Ectodermal cell (in vitro differentiated cells): ENCODE data around the gene TIGAR.

Experiments used
- H3K27ac ChIP-seq: 2 replicates; pipeline ENCODE4 v1.7.0; 2013; ENCODE audit warnings: mild to moderate bottlenecking, low read depth, low read length; ENCODE audit not compliant: insufficient read depth, poor library complexity, severe bottlenecking
- H3K27me3 ChIP-seq: 2 replicates; pipeline ENCODE4 v1.7.0; 2013; ENCODE audit warnings: mild to moderate bottlenecking, low read length; ENCODE audit not compliant: insufficient read depth, control insufficient read depth, poor library complexity, severe bottlenecking
- H3K36me3 ChIP-seq: one replicate; pipeline ENCODE4 v1.7.0; 2013; ENCODE audit warnings: low read length; ENCODE audit not compliant: control insufficient read depth, insufficient read depth
- H3K4me1 ChIP-seq: one replicate; pipeline ENCODE4 v1.7.0; 2013; ENCODE audit warnings: low read length; ENCODE audit not compliant: control insufficient read depth, insufficient read depth
- H3K4me3 ChIP-seq: 2 replicates; pipeline ENCODE4 v1.7.0; 2013; ENCODE audit warnings: low read depth, low read length, control low read depth; ENCODE audit not compliant: insufficient read depth
- H3K9me3 ChIP-seq: 2 replicates; pipeline ENCODE4 v1.7.0; 2013; ENCODE audit warnings: mild to moderate bottlenecking, low read length, moderate library complexity; ENCODE audit not compliant: control insufficient read depth
- WGBS, 2 experiments: methylation state at CpG; one replicate each; pipeline ENCODE4 v1.1.7; 2013; ENCODE audit warnings: missing lambda C conversion rate in 2 of 2; 5-methylcytosine and 5-hydroxymethylcytosine counted together

The TIGAR gene

DNA sequence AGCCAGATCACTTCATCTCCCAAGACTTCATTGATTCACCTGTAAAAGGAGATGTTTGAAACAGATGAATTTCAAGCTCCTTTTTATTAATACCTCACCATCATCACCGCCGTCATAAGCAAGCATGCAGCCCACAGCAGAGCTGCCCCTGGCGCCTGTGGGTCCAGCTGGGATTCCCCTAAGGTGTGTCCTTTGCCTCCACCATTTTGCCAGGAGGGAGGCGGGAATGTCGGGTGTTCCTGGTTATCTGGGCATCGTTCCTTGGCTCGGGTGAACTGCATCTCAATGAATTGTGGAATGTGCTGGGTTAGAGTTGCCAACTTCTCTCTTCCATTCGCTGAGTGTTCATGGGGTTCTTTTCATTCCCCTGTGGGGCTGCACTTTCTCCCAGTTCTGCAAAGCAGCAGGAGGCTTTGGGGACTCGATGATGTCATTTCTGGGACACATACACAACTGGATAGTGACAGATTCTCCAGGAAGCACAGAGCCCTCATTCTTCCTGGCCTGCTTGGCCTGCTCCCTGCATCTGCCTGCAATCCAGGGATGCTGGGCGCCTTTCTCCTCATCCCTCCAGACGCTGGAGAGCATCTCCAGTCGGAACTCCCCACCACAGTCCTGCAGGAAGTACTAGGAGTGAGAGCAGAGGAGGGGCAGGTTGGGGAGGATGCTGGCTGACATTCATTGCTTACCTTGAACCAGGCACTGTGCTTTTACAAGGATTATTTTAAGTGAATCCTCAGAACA is 37.3 kb upstream of the TIGAR start:
- Histone ChIP-seq H3K27me3 (no peaks in the 10 kb centered on the region), H3K4me3 (no peak overlapping the region), H3K27ac (no peak overlapping the region), H3K4me1 (peaks cover 32% of the 10 kb centered on the region), H3K9me3 (no peaks in the 10 kb centered on the region), H3K36me3 (peaks cover 68% of the 10 kb centered on the region)
- 93 to 95% methylated on average over 12 of the region's 12 CpGs for WGBS, 2 experiments

DNA sequence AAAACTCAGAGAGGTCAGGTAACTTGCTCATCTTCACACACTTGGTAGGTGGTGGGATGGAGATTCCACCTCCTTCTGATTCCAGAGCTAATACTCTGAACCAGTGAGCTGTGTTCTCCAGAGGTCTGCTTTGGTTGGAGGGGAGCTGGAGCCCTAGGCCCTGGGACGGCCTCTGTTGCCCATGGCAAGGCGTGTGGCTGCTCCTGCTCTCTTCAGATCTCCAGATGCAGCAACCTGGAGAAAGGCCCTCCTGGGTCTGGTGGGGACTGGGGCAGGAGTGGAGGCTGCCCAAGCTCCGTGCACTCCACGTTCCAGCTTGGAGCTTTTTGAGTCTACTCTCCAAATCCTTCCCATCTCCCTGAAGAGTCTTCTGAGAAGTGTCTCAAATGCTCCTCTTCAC is 36.7 kb upstream of the TIGAR start:
- Histone ChIP-seq H3K36me3 (peaks cover 65% of the 10 kb centered on the region), H3K9me3 (no peaks in the 10 kb centered on the region), H3K4me3 (no peak overlapping the region), H3K27me3 (no peaks in the 10 kb centered on the region), H3K4me1 (peaks cover 25% of the 10 kb centered on the region), H3K27ac (no peak overlapping the region)
- 95 to 97% methylated on average over 4 of the region's 4 CpGs for WGBS, 2 experiments

DNA sequence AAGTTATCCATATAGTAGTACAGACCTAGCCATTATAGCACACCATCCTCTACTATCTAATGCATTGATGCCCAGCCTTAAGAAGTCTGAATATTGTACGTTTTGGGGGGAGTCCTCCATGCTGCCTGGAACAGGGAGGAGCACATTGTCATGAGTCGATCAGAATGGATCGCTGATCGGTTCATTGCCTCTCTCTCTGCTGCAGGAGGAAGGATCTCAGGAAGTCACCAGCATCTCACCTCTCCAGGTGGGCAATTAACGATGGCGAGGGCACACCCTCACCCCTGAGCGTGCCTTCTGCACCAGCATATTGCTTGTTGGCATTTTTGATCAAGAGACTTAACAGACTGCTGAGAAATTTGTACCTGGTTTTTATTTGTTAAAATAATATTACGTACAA is 35.9 kb upstream of the TIGAR start:
- Histone ChIP-seq H3K36me3 (peaks cover 65% of the 10 kb centered on the region), H3K27me3 (no peaks in the 10 kb centered on the region), H3K27ac (no peak overlapping the region), H3K9me3 (no peaks in the 10 kb centered on the region), H3K4me3 (no peak overlapping the region), H3K4me1 (peaks cover 24% of the 10 kb centered on the region)
- 93 to 95% methylated on average over 7 to 8 of the region's 8 CpGs for WGBS, 2 experiments

DNA sequence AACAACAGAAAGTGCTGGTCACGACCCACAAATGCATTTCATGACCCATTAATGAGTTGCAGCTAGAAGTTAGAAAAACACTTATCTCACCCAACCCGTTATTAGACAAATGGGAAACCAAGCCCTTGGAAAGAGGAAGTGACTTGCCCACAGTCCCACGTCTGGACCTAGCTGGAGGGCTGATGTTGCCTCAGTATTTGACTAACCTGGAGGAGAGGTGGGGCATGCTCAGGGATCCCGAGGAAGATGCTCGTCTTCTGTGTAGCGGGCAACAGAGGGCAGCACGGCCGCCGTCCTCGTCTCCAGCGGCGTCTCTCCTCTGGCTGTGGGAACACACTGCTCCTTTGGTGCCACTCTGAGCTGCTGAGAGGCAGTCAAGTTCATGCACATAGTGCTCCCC is 34.8 kb upstream of the TIGAR start:
- Histone ChIP-seq H3K4me1 (peaks cover 13% of the 10 kb centered on the region), H3K9me3 (no peaks in the 10 kb centered on the region), H3K36me3 (peaks cover 69% of the 10 kb centered on the region), H3K4me3 (no peak overlapping the region), H3K27me3 (no peaks in the 10 kb centered on the region), H3K27ac (no peak overlapping the region)
- WGBS, 2 experiments, result 88 to 90% methylated on average over 12 of the region's 12 CpGs

DNA sequence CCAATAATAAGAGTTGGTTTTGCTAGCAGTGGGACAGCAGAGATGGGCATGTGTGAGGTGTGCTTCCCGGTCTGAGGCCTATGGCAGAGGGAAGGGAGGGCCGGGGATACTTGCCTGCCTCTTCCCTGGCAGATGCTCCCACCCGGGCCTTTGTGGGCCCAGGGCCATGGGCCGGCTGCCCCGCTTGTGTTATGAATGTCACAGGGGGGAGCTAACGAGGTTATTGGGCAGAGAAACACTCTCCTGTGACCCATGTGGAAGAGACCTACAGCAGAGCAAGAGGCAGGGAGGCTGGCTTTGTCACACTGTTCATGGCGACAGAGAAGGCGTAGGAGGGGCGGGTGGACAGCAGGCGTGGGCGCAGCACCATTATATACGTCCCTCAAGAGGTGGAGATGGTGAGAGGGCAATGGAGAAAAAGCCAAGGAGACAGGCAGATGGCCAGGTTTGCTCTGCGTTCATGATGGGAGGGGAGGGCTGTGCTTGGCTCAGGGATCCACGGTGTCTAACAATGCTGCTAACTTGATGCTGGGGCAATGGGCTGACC is 34.2 kb upstream of the TIGAR start:
- H3K4me3 ChIP-seq, result no peak overlapping the region
- H3K4me1 ChIP-seq, result peaks cover 11% of the 10 kb centered on the region
- H3K27ac ChIP-seq, result no peak overlapping the region
- no peaks in the 10 kb centered on the region for H3K27me3 ChIP-seq
- no peaks in the 10 kb centered on the region for H3K9me3 ChIP-seq
- WGBS, 2 experiments, result 87 to 88% methylated on average over 14 of the region's 14 CpGs
- peaks cover 68% of the 10 kb centered on the region for H3K36me3 ChIP-seq

DNA sequence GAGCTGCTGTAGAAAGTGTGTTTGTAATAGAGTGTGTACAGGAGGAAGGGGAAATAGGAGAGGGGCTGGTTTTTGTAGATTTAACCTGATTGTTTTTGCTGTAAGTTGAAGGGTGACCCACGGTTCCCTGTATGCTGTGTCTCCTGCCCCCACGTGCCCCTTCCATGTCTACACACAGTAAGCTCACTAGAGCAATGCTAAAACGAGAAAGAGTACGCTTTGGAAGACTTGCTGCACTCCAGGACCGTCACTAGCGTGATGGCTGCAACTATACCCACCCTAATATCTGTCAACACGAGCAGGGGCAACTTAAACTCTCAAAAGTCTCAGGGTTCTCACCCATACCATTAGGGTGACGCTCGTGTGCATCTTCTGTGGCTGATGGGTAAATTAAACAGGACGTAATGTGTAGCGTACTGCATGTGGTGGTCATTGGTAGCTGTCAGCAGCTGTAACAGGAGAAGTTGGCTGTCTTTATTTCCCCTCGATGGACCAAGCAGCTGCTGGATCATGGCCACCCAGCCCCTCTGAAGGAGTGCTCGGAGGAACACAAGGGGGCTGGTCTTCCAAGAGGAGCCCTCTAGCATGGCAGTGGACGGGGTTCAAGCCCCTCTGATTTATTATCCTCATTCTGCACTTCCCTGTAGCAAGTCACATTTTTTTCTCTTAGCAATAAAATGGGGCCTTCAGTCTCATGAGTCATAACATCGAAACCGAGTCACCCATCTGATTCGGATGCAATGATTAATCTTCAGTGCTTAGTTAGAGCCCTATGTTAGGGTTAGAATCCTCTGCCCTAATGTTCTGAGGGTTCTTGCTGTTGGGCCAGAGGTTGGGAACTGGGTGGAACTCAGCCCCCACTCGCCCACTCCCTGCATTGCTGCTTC is 33.4 kb upstream of the TIGAR start:
- H3K4me3 ChIP-seq, result no peak overlapping the region

DNA sequence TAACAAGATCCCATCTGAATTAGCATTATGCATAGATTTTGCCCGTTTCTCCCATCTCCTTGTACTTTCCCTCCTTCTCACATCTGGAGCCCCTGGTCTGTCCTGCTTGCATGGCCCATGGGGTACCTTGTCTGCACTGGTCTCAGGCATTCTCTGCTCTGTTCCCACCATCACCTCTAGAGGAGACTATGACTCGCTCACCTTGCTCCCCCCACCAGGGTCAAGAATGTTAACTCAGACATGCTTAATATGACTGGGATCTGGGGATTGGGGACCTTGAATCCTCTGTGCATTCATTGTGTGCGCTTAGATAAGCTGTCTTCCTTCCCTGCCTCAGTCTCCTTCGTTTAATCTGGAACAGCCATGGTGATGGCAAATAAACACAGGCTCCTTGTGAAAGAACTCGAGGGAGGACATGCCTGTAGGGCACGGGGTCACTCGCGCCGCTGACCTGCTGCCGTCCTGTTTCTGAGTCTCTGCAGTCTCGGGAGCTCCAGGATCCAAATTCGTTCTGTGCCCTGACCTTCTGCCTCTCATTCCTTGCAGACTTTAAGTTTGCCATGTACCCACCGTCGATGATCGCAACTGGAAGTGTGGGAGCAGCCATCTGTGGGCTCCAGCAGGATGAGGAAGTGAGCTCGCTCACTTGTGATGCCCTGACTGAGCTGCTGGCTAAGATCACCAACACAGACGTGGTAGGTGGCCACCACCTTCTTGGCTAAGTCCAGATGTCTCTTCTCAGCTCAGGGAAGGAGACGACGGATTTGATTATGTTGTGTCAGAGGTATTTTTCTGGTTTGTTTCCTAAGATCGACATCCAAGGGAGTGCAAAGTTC is 32.5 kb upstream of the TIGAR start:
- H3K27ac ChIP-seq, result no peak overlapping the region
- no peaks in the 10 kb centered on the region for H3K9me3 ChIP-seq
- no peak overlapping the region for H3K4me3 ChIP-seq
- peaks cover 24% of the 10 kb centered on the region for H3K4me1 ChIP-seq
- WGBS, 2 experiments, result 94 to 95% methylated on average over 20 of the region's 20 CpGs
- H3K27me3 ChIP-seq, result no peaks in the 10 kb centered on the region
- peaks cover 55% of the 10 kb centered on the region for H3K36me3 ChIP-seq

More for the DNA sequence above, 33.4 kb upstream of the TIGAR start:
- H3K9me3 ChIP-seq, result no peaks in the 10 kb centered on the region
- peaks cover 15% of the 10 kb centered on the region for H3K4me1 ChIP-seq
- H3K36me3 ChIP-seq, result peaks cover 65% of the 10 kb centered on the region
- no peaks in the 10 kb centered on the region for H3K27me3 ChIP-seq
- H3K27ac ChIP-seq, result no peak overlapping the region
- whole genome bisulfite sequencing, 2 experiments, result 93 to 94% methylated on average over 18 of the region's 18 CpGs

DNA sequence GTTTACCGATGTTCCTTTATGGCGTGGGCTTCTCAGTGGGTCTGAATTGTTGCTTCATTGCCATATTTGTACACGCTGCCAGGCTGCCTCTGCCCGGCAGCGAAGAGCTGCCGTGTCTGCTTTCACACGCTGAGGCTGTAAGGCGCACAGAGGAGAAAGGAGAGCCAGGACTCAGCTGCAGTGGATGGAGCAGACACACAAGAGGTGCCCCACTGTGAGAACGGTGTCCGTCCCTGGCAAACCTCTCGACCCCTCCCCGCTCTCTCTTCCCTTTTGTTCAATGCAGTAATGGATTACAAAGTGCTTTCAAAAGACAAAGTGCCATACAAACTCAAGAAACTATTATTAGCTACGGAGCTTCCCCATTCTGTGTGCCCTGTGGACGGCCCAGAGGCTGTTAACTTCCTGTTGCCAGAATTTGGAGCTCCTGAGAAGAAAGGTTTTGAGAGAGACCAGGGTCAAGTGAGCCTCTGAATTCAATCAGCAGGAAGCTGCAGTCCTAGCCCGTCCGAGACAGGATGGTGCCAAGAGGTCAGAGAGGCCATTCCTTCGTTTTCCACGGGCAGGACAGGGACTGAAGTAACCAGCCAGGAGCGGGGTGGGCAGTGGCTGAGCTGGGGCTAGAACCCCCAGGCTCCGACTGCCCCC is 31.7 kb upstream of the TIGAR start:
- peak overlapping the region; percentile 77 for H3K27ac ChIP-seq
- H3K36me3 ChIP-seq, result peaks cover 56% of the 10 kb centered on the region
- 73 to 75% methylated on average over 20 of the region's 20 CpGs for WGBS, 2 experiments
- no peaks in the 10 kb centered on the region for H3K27me3 ChIP-seq
- no peak overlapping the region for H3K4me3 ChIP-seq
- peaks cover 29% of the 10 kb centered on the region for H3K4me1 ChIP-seq
- H3K9me3 ChIP-seq, result no peaks in the 10 kb centered on the region

DNA sequence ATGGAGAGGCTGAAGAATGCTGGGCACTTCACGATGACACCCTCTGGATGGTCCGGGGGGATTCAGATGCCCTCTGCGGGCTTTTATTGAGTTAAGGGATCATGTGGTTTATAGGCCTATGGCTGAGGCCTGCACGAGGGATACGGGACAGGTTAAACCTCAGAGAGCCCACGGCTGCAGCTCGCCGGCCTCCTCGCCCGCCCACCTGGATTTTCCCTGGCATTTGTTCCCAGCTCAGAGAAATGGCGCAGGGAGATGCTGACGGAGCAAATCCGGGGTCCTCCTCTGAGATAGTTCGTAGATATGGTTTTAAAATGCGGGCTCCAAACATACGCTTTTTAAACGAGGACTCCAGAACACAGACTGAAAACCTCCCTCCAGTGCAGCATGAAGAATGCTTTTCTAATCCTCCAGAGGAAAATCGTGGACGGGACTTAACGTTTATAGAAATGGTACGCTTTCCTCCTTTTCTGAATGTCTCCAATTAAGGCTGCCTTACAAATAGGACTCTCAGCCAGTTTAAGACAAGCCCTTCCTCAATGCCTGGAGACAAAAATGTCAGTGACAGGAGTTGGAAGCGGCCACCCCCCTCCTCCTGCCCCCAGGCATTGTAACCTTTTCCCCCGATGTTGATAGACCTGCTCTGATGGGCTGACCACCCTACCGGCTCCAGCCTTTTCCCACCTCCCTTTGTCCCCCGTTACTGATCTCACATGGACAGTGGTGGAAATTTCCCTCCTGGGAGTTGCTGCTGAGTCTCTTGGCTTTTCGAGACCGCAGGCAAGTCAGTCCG is 30.8 kb upstream of the TIGAR start:
- whole genome bisulfite sequencing, 2 experiments, result 91 to 92% methylated on average over 28 of the region's 28 CpGs
- Histone ChIP-seq H3K4me3 (no peak overlapping the region), H3K9me3 (no peaks in the 10 kb centered on the region), H3K27me3 (no peaks in the 10 kb centered on the region), H3K36me3 (peaks cover 51% of the 10 kb centered on the region), H3K27ac (no peak overlapping the region), H3K4me1 (peaks cover 29% of the 10 kb centered on the region)
